ENCODE results near the gene COL19A1. TPM values are rescaled to one million over a fixed set of nuclear protein-coding genes. Genes with fewer than 3 reads are reported as not detected.

Gene COL19A1
- total and polyA plus RNA-seq, 2 of the 13 experiments (the other 11 are each of a cell fraction or from before 2014, with no cell fraction given): not detected

DNA sequence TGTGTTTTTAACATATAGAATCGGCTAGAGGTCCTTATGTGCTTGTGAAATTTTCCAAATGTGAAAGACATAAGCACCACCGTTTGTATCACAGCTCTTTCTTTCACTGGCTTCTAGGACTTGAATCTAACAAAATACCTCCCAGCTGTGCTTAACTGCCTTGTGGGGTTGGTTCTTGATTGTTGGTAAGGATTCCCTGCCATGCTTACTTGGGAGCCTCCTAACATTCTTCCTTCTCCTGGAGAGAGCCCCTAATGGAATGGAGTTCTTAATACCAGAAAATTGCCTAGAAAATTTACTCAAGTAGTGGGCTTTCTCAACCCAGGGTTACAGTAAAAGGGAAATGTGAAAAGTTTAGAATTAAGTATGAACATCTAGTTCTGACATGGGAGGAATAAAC lies 121.2 kb downstream of the COL19A1 start (continued):
- TF ChIP-seq KIAA2018 (CRISPR knock-in tag; IDR thresholded peaks at IDR 0.05; ENCODE audit: borderline replicate concordance): no peak
- no peak for TF ChIP-seq NFRKB (IDR thresholded peaks at IDR 0.05)

DNA sequence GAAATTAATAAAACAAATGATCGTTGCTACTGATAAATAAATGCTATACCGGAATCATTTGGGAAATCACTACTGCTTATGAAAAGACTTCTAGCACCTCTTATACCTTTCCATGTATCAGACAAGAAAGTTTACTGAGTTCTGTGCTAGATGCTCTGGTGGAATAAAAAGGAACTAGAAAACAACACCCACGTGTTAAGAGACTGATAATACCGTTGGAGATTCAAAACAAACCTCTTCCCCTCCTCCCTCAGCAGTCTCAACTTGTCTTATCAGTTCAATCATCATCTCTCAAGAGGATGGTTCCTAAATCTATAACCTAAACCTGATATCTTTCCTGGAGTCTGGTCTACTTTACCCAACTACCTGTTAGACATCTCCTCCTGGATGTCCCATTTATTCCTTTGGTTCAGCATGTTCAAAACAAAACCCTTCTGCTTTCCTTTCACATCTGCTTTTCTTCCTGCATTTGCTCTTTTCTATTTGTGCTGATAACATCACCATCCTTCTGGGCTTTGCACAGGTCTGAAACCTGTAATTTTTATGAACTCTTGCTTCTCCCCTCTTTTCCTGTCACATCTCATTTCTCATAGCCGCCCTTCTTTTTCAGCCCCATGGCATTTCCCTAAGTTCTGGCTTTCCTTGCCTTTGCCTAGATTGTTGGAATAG lies 122.2 kb downstream of the COL19A1 start:
- DNase-seq (ENCODE audit: low spot score) (no peak), FAIRE-seq (no peak), ATAC-seq (no peak)
- H3K4me3 ChIP-seq (replicated peaks in 1 of 3; ENCODE audit: insufficient read depth in 1 of 3, low read depth in 2 of 3, low read length in 3 of 3): no peak overlapping the region
- H3K4me1 ChIP-seq (ENCODE audit: insufficient read depth, low read length): no peaks in the 10 kb centered on the region
- H2AFZ ChIP-seq (ENCODE audit: low read length): no peak overlapping the region
- no peak overlapping the region for H3K4me2 ChIP-seq (ENCODE audit: low read depth, low read length)
- ChIA-PET POLR2A (no interaction called here), CTCF (ENCODE audit: low intra/inter-chr PET ratio, low total read pairs) (no interaction called here)
- H3K27me3 ChIP-seq (ENCODE audit: control insufficient read depth in 1 of 2, insufficient read depth in 2 of 2, low read length in 2 of 2): no peaks in the 10 kb centered on the region
- H3K9me3 ChIP-seq (ENCODE audit: low read length): no peaks in the 10 kb centered on the region
- 1% methylated on average over 5 of the region's 5 CpGs for WGBS (ENCODE audit: low lambda C conversion rate)
- H4K20me1 ChIP-seq (ENCODE audit: insufficient read depth, low read length): no peaks in the 10 kb centered on the region
- intact Hi-C loops (cut with micrococcal nuclease; ENCODE audit: unreplicated experiment): no loop called here
- H3K9ac ChIP-seq (ENCODE audit: insufficient read depth, low read depth, low read length): no peak overlapping the region
- H3K79me2 ChIP-seq (ENCODE audit: insufficient read depth, low read length): no peaks in the 10 kb centered on the region
- no peak overlapping the region for H3K27ac ChIP-seq (ENCODE audit: extremely low read length, insufficient read depth, low read length)
- no peaks in the 10 kb centered on the region for H3K36me3 ChIP-seq (replicated peaks in 1 of 2; ENCODE audit: control insufficient read depth in 1 of 2, insufficient read depth in 2 of 2, low read length in 2 of 2)
- BruUV-seq (replicated peaks): no TSS peak
- in situ Hi-C loops (cut with HindIII; ENCODE audit: extremely low pct_ligation_motif_present, low pct_unique_long_range_greater_than_20kb): no loop called here
- TF ChIP-seq PLRG1 (conservative IDR thresholded peaks at IDR 0.05) (no peak), RBM39 (IDR thresholded peaks at IDR 0.05; ENCODE audit: low read depth, low read length, poor library complexity, severe bottlenecking) (no peak), MZF1 (CRISPR knock-in tag; IDR thresholded peaks at IDR 0.05; ENCODE audit: borderline replicate concordance) (no peak), SOX5 (CRISPR knock-in tag; IDR thresholded peaks at IDR 0.05; ENCODE audit: borderline replicate concordance) (no peak)
- TF ChIP-seq, protein P1, sequence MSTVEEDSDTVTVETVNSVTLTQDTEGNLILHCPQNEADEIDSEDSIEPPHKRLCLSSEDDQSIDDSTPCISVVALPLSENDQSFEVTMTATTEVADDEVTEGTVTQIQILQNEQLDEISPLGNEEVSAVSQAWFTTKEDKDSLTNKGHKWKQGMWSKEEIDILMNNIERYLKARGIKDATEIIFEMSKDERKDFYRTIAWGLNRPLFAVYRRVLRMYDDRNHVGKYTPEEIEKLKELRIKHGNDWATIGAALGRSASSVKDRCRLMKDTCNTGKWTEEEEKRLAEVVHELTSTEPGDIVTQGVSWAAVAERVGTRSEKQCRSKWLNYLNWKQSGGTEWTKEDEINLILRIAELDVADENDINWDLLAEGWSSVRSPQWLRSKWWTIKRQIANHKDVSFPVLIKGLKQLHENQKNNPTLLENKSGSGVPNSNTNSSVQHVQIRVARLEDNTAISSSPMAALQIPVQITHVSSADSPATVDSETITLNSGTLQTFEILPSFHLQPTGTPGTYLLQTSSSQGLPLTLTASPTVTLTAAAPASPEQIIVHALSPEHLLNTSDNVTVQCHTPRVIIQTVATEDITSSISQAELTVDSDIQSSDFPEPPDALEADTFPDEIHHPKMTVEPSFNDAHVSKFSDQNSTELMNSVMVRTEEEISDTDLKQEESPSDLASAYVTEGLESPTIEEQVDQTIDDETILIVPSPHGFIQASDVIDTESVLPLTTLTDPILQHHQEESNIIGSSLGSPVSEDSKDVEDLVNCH (CRISPR knock-in tag; IDR thresholded peaks at IDR 0.05): no peak
